NOMO-1 (cell line): ENCODE data around the gene KLHL14.

ENCODE experiments used
- DNase-seq, 2 experiments: peaks; one replicate each; lab custom pipeline; 2025; ENCODE audit not compliant: unreplicated experiment in 2 of 2; lab: John Stamatoyannopoulos, UW

KLHL14 gene

GRCh38 chr18:32771169-32771751 lies 1.6 kb downstream of the KLHL14 start:
- no peak for DNase-seq

GRCh38 chr18:32770666-32771168 lies 2.1 kb downstream of the KLHL14 start:
- DNase-seq: no peak

- DNase-seq: no peak
Observed at GRCh38 chr18:32770054-32770665, 2.7 kb downstream of the KLHL14 start.

- no peak for DNase-seq
Observed at GRCh38 chr18:32769586-32770053, 3.2 kb downstream of the KLHL14 start.

GRCh38 chr18:32769071-32769585 lies 3.7 kb downstream of the KLHL14 start:
- DNase-seq: no peak

- no peak for DNase-seq
Observed at GRCh38 chr18:32767400-32767799, 5.4 kb downstream of the KLHL14 start.

GRCh38 chr18:32764611-32765244 lies 8.1 kb downstream of the KLHL14 start:
- no peak for DNase-seq

GRCh38 chr18:32763293-32763692 lies 9.5 kb downstream of the KLHL14 start:
- DNase-seq: no peak

GRCh38 chr18:32761231-32761630 lies 11.6 kb downstream of the KLHL14 start:
- no peak for DNase-seq

- peak; percentile 8 to 53 for DNase-seq
Observed at GRCh38 chr18:32760391-32760790, 12.4 kb downstream of the KLHL14 start.

- no peak for DNase-seq
Observed at GRCh38 chr18:32759611-32760167, 13.1 kb downstream of the KLHL14 start.

- no peak for DNase-seq
Observed at GRCh38 chr18:32754508-32755263, 18.1 kb downstream of the KLHL14 start.

GRCh38 chr18:32753656-32754260 lies 19.1 kb downstream of the KLHL14 start:
- DNase-seq: no peak

- no peak for DNase-seq
Observed at GRCh38 chr18:32750328-32750727, 22.5 kb downstream of the KLHL14 start.

- no peak for DNase-seq
Observed at GRCh38 chr18:32749809-32750208, 23.0 kb downstream of the KLHL14 start.

- DNase-seq: no peak
Observed at GRCh38 chr18:32742579-32742978, 30.2 kb downstream of the KLHL14 start.

GRCh38 chr18:32735781-32736180 lies 37.0 kb downstream of the KLHL14 start:
- no peak for DNase-seq

GRCh38 chr18:32734442-32734841 lies 38.4 kb downstream of the KLHL14 start:
- DNase-seq: no peak

GRCh38 chr18:32732165-32732564 lies 40.7 kb downstream of the KLHL14 start:
- no peak for DNase-seq

GRCh38 chr18:32730620-32731091 lies 42.2 kb downstream of the KLHL14 start:
- DNase-seq: peak in 1 of 2 experiments; percentile 17
